ENCODE results near the gene PRRT1B.

Gene PRRT1B

GRCh38 chr9:131596430-131596743 is 51.1 kb downstream of the PRRT1B start:
- DNase-seq (ENCODE audit: low read depth), result no peak

GRCh38 chr9:131597246-131597645 is 51.9 kb downstream of the PRRT1B start:
- no peak for DNase-seq (ENCODE audit: low read depth)

GRCh38 chr9:131598121-131598520 is 52.8 kb downstream of the PRRT1B start:
- no peak for DNase-seq (ENCODE audit: low read depth)

- DNase-seq (ENCODE audit: low read depth), result no peak
Measured at GRCh38 chr9:131601683-131602181, 56.4 kb downstream of the PRRT1B start.

GRCh38 chr9:131603199-131603598 is 57.9 kb downstream of the PRRT1B start:
- no peak for DNase-seq (ENCODE audit: low read depth)

GRCh38 chr9:131603711-131604439 is 58.6 kb downstream of the PRRT1B start:
- DNase-seq (ENCODE audit: low read depth), result no peak

- DNase-seq (ENCODE audit: low read depth), result no peak
Measured at GRCh38 chr9:131605770-131606590, 60.7 kb downstream of the PRRT1B start.

- DNase-seq (ENCODE audit: low read depth), result no peak
Measured at GRCh38 chr9:131606896-131607567, 61.7 kb downstream of the PRRT1B start.

GRCh38 chr9:131607591-131607990 is 62.3 kb downstream of the PRRT1B start:
- DNase-seq (ENCODE audit: low read depth), result no peak

- peak; percentile 68 for DNase-seq (ENCODE audit: low read depth)
Measured at GRCh38 chr9:131608493-131609037, 63.2 kb downstream of the PRRT1B start.

Data from non-pigmented ciliary epithelial cell (primary cell).